ENCODE data around the gene ALOX15B.
A peak's percentile ranks its signal among the peaks of the same experiment; 100 is the strongest.
"Not testable (repeated sequence)": the region's sequence is repeated elsewhere in the genome, so short reads cannot be mapped to it uniquely, and the experiment has no call there.

The ALOX15B gene

GRCh38 chr17:8064561-8065019, 25.7 kb downstream of the ALOX15B start:
- DNase-seq = no peak

- DNase-seq = no peak
These were observed 28.2 kb downstream of the ALOX15B start for GRCh38 chr17:8066841-8067775.

GRCh38 chr17:8067806-8068205, 28.9 kb downstream of the ALOX15B start:
- DNase-seq = no peak

- no peak for DNase-seq
These were observed 30.1 kb downstream of the ALOX15B start for GRCh38 chr17:8068736-8069586.

- no peak for DNase-seq
These were observed 30.7 kb downstream of the ALOX15B start for GRCh38 chr17:8069587-8069860.

GRCh38 chr17:8071496-8071895, 32.6 kb downstream of the ALOX15B start:
- no peak for DNase-seq

- DNase-seq = no peak
These were observed 33.5 kb downstream of the ALOX15B start for GRCh38 chr17:8072341-8072728.

GRCh38 chr17:8072729-8073461, 34.0 kb downstream of the ALOX15B start:
- DNase-seq = no peak

GRCh38 chr17:8073627-8074484, 35.0 kb downstream of the ALOX15B start:
- DNase-seq = peak; percentile 70 to 79

GRCh38 chr17:8074554-8074953, 35.7 kb downstream of the ALOX15B start:
- DNase-seq = no peak

GRCh38 chr17:8075081-8075480, 36.2 kb downstream of the ALOX15B start:
- DNase-seq = no peak

- no peak for DNase-seq
These were observed 36.9 kb downstream of the ALOX15B start for GRCh38 chr17:8075574-8076342.

- DNase-seq = no peak
These were observed 37.8 kb downstream of the ALOX15B start for GRCh38 chr17:8076502-8077266.

- not testable (repeated sequence) for DNase-seq
These were observed 39.1 kb downstream of the ALOX15B start for GRCh38 chr17:8077939-8078338.

GRCh38 chr17:8079291-8080207, 40.7 kb downstream of the ALOX15B start:
- DNase-seq = peak; percentile 89 to 96

- DNase-seq = no peak
These were observed 41.4 kb downstream of the ALOX15B start for GRCh38 chr17:8080208-8080798.

GRCh38 chr17:8080799-8081219, 42.0 kb downstream of the ALOX15B start:
- DNase-seq = no peak

GRCh38 chr17:8081876-8082275, 43.0 kb downstream of the ALOX15B start:
- no peak for DNase-seq

GRCh38 chr17:8082292-8082691, 43.4 kb downstream of the ALOX15B start:
- DNase-seq = no peak

All from SHP77 (cell line).